Measurements from ENCODE around the gene ACTN3.
"Not testable (repeated sequence)": the region's sequence is repeated elsewhere in the genome, so short reads cannot be mapped to it uniquely, and the experiment has no call there.

The ACTN3 gene

GRCh38 chr11:66546368-66546965 is at the start of gene ACTN3:
ACTN3 (plus strand) TSS chr11:66546903; CDS start chr11:66546938, 35 bp downstream.
- DNase-seq (ENCODE audit: low spot score) (no peak), FAIRE-seq (no peak)

GRCh38 chr11:66497206-66497605 is 49.5 kb upstream of the ACTN3 start:
- FAIRE-seq = no peak

GRCh38 chr11:66498506-66498905 is 48.2 kb upstream of the ACTN3 start:
- DNase-seq (ENCODE audit: low spot score) (no peak), FAIRE-seq (no peak)

More at GRCh38 chr11:66497206-66497605, 49.5 kb upstream of the ACTN3 start:
- no peak for DNase-seq (ENCODE audit: low spot score)

GRCh38 chr11:66505276-66505816 is 41.4 kb upstream of the ACTN3 start:
- FAIRE-seq (no peak), DNase-seq (ENCODE audit: low spot score) (no peak)

- DNase-seq (ENCODE audit: low spot score) (no peak), FAIRE-seq (no peak)
Observed at GRCh38 chr11:66509131-66509561, 37.6 kb upstream of the ACTN3 start.

GRCh38 chr11:66510271-66510989 is 36.3 kb upstream of the ACTN3 start, which contains the start of gene BBS1:
BBS1 (plus strand) TSS chr11:66510635; CDS start chr11:66510660, 25 bp downstream.
- FAIRE-seq (no peak), DNase-seq (ENCODE audit: low spot score) (peak; percentile 93)

- FAIRE-seq (no peak), DNase-seq (ENCODE audit: low spot score) (no peak)
Observed at GRCh38 chr11:66510990-66511339, 35.7 kb upstream of the ACTN3 start.

- no peak for FAIRE-seq
- DNase-seq (ENCODE audit: low spot score) = no peak
Observed at GRCh38 chr11:66523611-66524010, 23.1 kb upstream of the ACTN3 start.

GRCh38 chr11:66524304-66525040 is 22.2 kb upstream of the ACTN3 start:
- no peak for FAIRE-seq

GRCh38 chr11:66529069-66529468 is 17.6 kb upstream of the ACTN3 start:
- no peak for FAIRE-seq
- DNase-seq (ENCODE audit: low spot score) = no peak

More at GRCh38 chr11:66524304-66525040, 22.2 kb upstream of the ACTN3 start:
- DNase-seq (ENCODE audit: low spot score) = no peak

- DNase-seq (ENCODE audit: low spot score) (no peak), FAIRE-seq (no peak)
Observed at GRCh38 chr11:66529655-66530054, 17.0 kb upstream of the ACTN3 start.

GRCh38 chr11:66530927-66531709 is 15.6 kb upstream of the ACTN3 start:
- FAIRE-seq (no peak), DNase-seq (ENCODE audit: low spot score) (no peak)

GRCh38 chr11:66531841-66532240 is 14.9 kb upstream of the ACTN3 start:
- FAIRE-seq (no peak), DNase-seq (ENCODE audit: low spot score) (no peak)

GRCh38 chr11:66532784-66533183 is 13.9 kb upstream of the ACTN3 start:
- FAIRE-seq (no peak), DNase-seq (ENCODE audit: low spot score) (no peak)

GRCh38 chr11:66539170-66539869 is 7.4 kb upstream of the ACTN3 start:
- no peak for DNase-seq (ENCODE audit: low spot score)
- no peak for FAIRE-seq

- FAIRE-seq = no peak
- no peak for DNase-seq (ENCODE audit: low spot score)
Observed at GRCh38 chr11:66539870-66540213, 6.9 kb upstream of the ACTN3 start.

GRCh38 chr11:66540598-66540997 is 6.1 kb upstream of the ACTN3 start:
- not testable (repeated sequence) for FAIRE-seq; DNase-seq (ENCODE audit: low spot score)

GRCh38 chr11:66541892-66542291 is 4.8 kb upstream of the ACTN3 start:
- FAIRE-seq (no peak), DNase-seq (ENCODE audit: low spot score) (no peak)

GRCh38 chr11:66542362-66542761 is 4.3 kb upstream of the ACTN3 start:
- no peak for DNase-seq (ENCODE audit: low spot score)
- FAIRE-seq = peak; percentile 44

GRCh38 chr11:66543263-66544107 is 3.2 kb upstream of the ACTN3 start:
- no peak for FAIRE-seq

More at GRCh38 chr11:66543263-66544107, 3.2 kb upstream of the ACTN3 start:
- DNase-seq (ENCODE audit: low spot score) = no peak

All from urothelium cell line (cell line).